B cell (primary cell): Measurements from ENCODE around the gene PPP1R3C.

Experiments
- CTCF ChIP-seq: fragments of 200-600 bp; IDR thresholded peaks from one replicate; pipeline ENCODE4 v1.8.0; 2022; ENCODE audit warnings: antibody characterized with exemption, mild to moderate bottlenecking
- EZH2 ChIP-seq: IDR thresholded peaks from 2 replicates; pipeline ENCODE4 v1.6.1; 2012; ENCODE audit warnings: borderline replicate concordance, low read depth, mild to moderate bottlenecking, moderate library complexity, low read length; ENCODE audit not compliant: insufficient read depth, poor library complexity, severe bottlenecking

- TF ChIP-seq CTCF (peak; percentile 58), EZH2 (no peak)
Observed at GRCh38 chr10:91635401-91636400, 2.8 kb upstream of the PPP1R3C start.
